Measurements from ENCODE around the gene CFAP53. TPM values are rescaled to one million over a fixed set of nuclear protein-coding genes. Genes with fewer than 3 reads are reported as not detected.

The CFAP53 gene
- total RNA-seq, 1 experiment from 2014 or later, result 0.26 TPM

DNA sequence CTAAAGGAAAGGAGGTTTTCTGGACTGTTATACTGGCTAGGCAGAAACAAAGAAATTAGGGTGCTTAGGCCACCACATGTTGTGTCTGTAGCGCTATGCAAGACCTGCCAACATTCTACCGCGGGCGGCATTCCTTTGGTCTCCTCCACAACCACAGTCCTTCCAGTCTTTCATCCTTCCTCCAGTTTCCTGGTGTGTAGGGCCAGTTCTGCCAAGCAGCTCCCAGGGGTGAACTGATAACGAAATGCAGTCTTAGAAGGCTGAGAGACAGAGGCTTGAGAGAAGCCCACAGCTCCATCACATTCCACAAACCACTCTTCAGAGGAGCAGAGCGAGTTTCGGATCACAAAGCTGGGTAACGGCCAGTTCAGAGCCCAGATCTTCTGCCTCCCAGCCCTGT lies 40.6 kb upstream of the CFAP53 start:
- Histone ChIP-seq H3K9me3 (ENCODE audit: low read depth, low read length, poor library complexity, severe bottlenecking) (no peaks in the 10 kb centered on the region), H3K4me3 (ENCODE audit: low read depth, low read length, poor library complexity, severe bottlenecking) (peak overlapping the region; percentile 38), H3K27me3 (replicated peaks; ENCODE audit: insufficient read depth, low read depth, low read length, poor library complexity) (peaks cover 19% of the 10 kb centered on the region), H3K4me1 (ENCODE audit: insufficient read depth, low read length, poor library complexity, severe bottlenecking) (no peaks in the 10 kb centered on the region), H3K36me3 (ENCODE audit: insufficient read depth, low read length, poor library complexity, severe bottlenecking) (no peaks in the 10 kb centered on the region), H3K27ac (ENCODE audit: low read depth, low read length, poor library complexity, severe bottlenecking) (no peak overlapping the region)
- no peak for DNase-seq (ENCODE audit: low spot score)
- TF ChIP-seq CTCF (conservative IDR thresholded peaks at IDR 0.05; ENCODE audit: low read depth, low read length), result no peak
- no peak for TF ChIP-seq EZH2 (IDR thresholded peaks at IDR 0.05; ENCODE audit: borderline replicate concordance, low read depth, low read length, poor library complexity, severe bottlenecking)
- intact Hi-C loops (cut with micrococcal nuclease; ENCODE audit: unreplicated experiment), result no loop called here
- ChIA-PET POLR2A (ENCODE audit: low non-redundant PET) (no interaction called here), CTCF (interaction anchor here (1.1 kb wide), 1 partner anchor 122 kb away, joined by 4 read pairs; no protein-coding TSS in a partner anchor)
- BruUV-seq (replicated peaks), result no TSS peak

- no peaks in the 10 kb centered on the region for H3K4me1 ChIP-seq (ENCODE audit: insufficient read depth, low read length, poor library complexity, severe bottlenecking)
- intact Hi-C loops (cut with micrococcal nuclease; ENCODE audit: unreplicated experiment), result no loop called here
- no peak for DNase-seq (ENCODE audit: low spot score)
- no peak overlapping the region for H3K4me3 ChIP-seq (ENCODE audit: low read depth, low read length, poor library complexity, severe bottlenecking)
- H3K27ac ChIP-seq (ENCODE audit: low read depth, low read length, poor library complexity, severe bottlenecking), result no peak overlapping the region
- ChIA-PET POLR2A (ENCODE audit: low non-redundant PET) (no interaction called here), CTCF (no interaction called here)
- no peaks in the 10 kb centered on the region for H3K36me3 ChIP-seq (ENCODE audit: insufficient read depth, low read length, poor library complexity, severe bottlenecking)
- peaks cover 37% of the 10 kb centered on the region for H3K27me3 ChIP-seq (replicated peaks; ENCODE audit: insufficient read depth, low read depth, low read length, poor library complexity)
- no peaks in the 10 kb centered on the region for H3K9me3 ChIP-seq (ENCODE audit: low read depth, low read length, poor library complexity, severe bottlenecking)
- no peak for TF ChIP-seq CTCF (conservative IDR thresholded peaks at IDR 0.05; ENCODE audit: low read depth, low read length)
- TF ChIP-seq EZH2 (IDR thresholded peaks at IDR 0.05; ENCODE audit: borderline replicate concordance, low read depth, low read length, poor library complexity, severe bottlenecking), result no peak
- BruUV-seq (replicated peaks), result no TSS peak
Measured at GRCh38 chr18:50301074-50301473, 34.8 kb upstream of the CFAP53 start.

DNA sequence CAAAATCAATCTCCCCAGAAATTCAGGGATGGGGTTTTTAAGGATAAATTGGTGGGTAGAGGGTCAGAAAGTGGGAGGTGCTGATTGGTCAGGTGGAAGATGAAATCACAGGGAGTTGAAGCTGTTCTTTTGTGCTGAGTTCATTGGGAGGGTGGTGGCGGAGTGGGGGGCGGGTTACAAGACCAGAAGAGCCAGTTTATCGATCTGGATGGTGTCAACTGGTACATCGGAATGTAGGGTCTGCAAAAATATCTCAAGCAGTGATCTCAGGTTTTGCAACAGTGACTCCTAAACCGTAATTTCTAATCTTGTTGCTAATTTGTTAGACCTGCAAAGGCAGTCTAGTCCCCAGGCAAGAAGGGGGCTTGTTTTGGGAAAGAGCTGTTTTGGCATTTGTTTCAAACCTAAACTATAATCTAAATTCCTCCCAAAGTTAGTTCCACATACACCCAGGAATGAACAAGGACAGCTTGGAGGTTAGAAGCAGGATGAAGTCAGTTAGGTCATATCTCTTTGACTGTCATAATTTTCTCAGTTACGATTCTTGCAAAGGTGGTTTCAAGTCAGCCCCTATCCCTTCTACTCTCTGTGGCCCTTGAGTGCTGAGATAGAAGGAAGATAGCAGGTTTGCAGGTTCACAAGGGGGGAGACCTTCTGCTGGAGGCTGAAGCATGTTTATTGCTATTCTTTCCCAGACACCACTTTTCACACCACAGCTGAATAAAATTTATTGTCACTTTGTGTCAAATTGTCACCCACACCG lies 33.5 kb upstream of the CFAP53 start:
- ChIA-PET CTCF (no interaction called here), POLR2A (ENCODE audit: low non-redundant PET) (no interaction called here)
- H3K9me3 ChIP-seq (ENCODE audit: low read depth, low read length, poor library complexity, severe bottlenecking), result no peaks in the 10 kb centered on the region
- no peak for DNase-seq (ENCODE audit: low spot score)
- no peak for TF ChIP-seq CTCF (conservative IDR thresholded peaks at IDR 0.05; ENCODE audit: low read depth, low read length)
- intact Hi-C loops (cut with micrococcal nuclease; ENCODE audit: unreplicated experiment), result no loop called here
- no peak overlapping the region for H3K4me3 ChIP-seq (ENCODE audit: low read depth, low read length, poor library complexity, severe bottlenecking)
- no TSS peak for BruUV-seq (replicated peaks)
- H3K36me3 ChIP-seq (ENCODE audit: insufficient read depth, low read length, poor library complexity, severe bottlenecking), result no peaks in the 10 kb centered on the region
- peaks cover 29% of the 10 kb centered on the region for H3K27me3 ChIP-seq (replicated peaks; ENCODE audit: insufficient read depth, low read depth, low read length, poor library complexity)
- no peak overlapping the region for H3K27ac ChIP-seq (ENCODE audit: low read depth, low read length, poor library complexity, severe bottlenecking)
- H3K4me1 ChIP-seq (ENCODE audit: insufficient read depth, low read length, poor library complexity, severe bottlenecking), result no peaks in the 10 kb centered on the region
